Lung (tissue), 12 donors: ENCODE results near the gene LMF1. TPM values are rescaled to one million over a fixed set of nuclear protein-coding genes. Genes with fewer than 3 reads are reported as not detected.

ENCODE experiments used
- ATAC-seq: fragments of 200-7000 bp; cut with Tn5 transposase; one replicate; pipeline ENCODE4 v1.9.1; 2020; ENCODE audit warnings: moderate number of reproducible peaks; ENCODE audit not compliant: insufficient read depth, low FRiP score
- DNase-seq, 3 donors: peaks; one replicate each; pipeline ENCODE4 v3.0.0-alpha.2; 2013 to 2017
- H3K27ac ChIP-seq, 2 donors: one replicate each; pipeline ENCODE4 v1.5.1; 2013; ENCODE audit warnings: mild to moderate bottlenecking in 2 of 2, moderate library complexity in 2 of 2, control low read depth in 1 of 2, inconsistent platforms in 1 of 2, low read depth in 1 of 2, low read length in 1 of 2
- H3K27me3 ChIP-seq, 3 donors: one replicate each; pipeline ENCODE4 v1.5.1; 2013; ENCODE audit warnings: low read length in 2 of 3; ENCODE audit not compliant: control insufficient read depth in 3 of 3, insufficient read depth in 3 of 3
- H3K36me3 ChIP-seq, 4 donors: one replicate each; pipeline ENCODE4 v1.5.1; 2013; ENCODE audit warnings: low read length in 4 of 4, mild to moderate bottlenecking in 1 of 4, moderate library complexity in 1 of 4; ENCODE audit not compliant: control insufficient read depth in 4 of 4, insufficient read depth in 4 of 4
- H3K4me1 ChIP-seq, 5 donors: one replicate each; pipeline ENCODE4 v1.5.1; 2013; ENCODE audit warnings: low read length in 5 of 5, mild to moderate bottlenecking in 2 of 5, moderate library complexity in 1 of 5; ENCODE audit not compliant: control insufficient read depth in 5 of 5, insufficient read depth in 5 of 5
- H3K4me3 ChIP-seq: one replicate; pipeline ENCODE4 v1.5.1; 2013; ENCODE audit warnings: mild to moderate bottlenecking, control low read depth, moderate library complexity
- H3K9ac ChIP-seq, 2 donors: one replicate each; pipeline ENCODE4 v1.5.1; 2013; ENCODE audit warnings: low read length in 2 of 2, control low read depth in 1 of 2; ENCODE audit not compliant: insufficient read depth in 1 of 2
- H3K9me3 ChIP-seq, 4 donors: one replicate each; pipeline ENCODE4 v1.5.1; 2013; ENCODE audit warnings: low read length in 3 of 4, mild to moderate bottlenecking in 1 of 4, moderate library complexity in 1 of 4; ENCODE audit not compliant: control insufficient read depth in 4 of 4, insufficient read depth in 3 of 4
- CTCF ChIP-seq: IDR thresholded peaks from 2 replicates; pipeline ENCODE4 v1.5.1; 2012; ENCODE audit warnings: mild to moderate bottlenecking; ENCODE audit errors: control extremely low read depth, extremely low read depth
- WGBS, 2 donors: extraction: QIAGEN DNeasy Blood & Tissue Kit; methylation state at CpG; one replicate each; pipeline ENCODE4 v1.1.7; 2013; 5-methylcytosine and 5-hydroxymethylcytosine counted together
- polyA plus RNA-seq, 2 donors: library from polyadenylated mRNA; stranded (reverse); fragments of 200-250 nt; gene quantifications; one replicate each; pipeline ENCODE4 v1.2.1, GENCODE V29; 2013
- total RNA-seq, 2 donors: library from RNA; depleted of rRNA in 1 of 2; stranded (reverse); fragments of >200 nt in 1 of 2; gene quantifications; one replicate each; pipeline ENCODE4 v1.2.1, GENCODE V29; 2014 to 2021
- donor health status: control.
- donor health status: control.
- donor health status: Bipolar disorder and iron deficiency.
- donor health status: healthy.
- donor health status: DM: yes; HTN: yes; CAD: no.

Gene LMF1
- total and polyA plus RNA-seq, 4 donors, result 9.1 to 23.7 (median 20.6) TPM

- no peak for DNase-seq
- H3K4me3 ChIP-seq, result no peak overlapping the region
These were observed 19.9 kb upstream of the LMF1 start for GRCh38 chr16:990516-991291.

GRCh38 chr16:989354-989814, 18.6 kb upstream of the LMF1 start:
- Histone ChIP-seq H3K4me1 (peaks cover 0 to 8% (median 0%) of the 10 kb centered on the region in 5 donors), H3K9me3 (peaks cover 0 to 2% (median under 1%) of the 10 kb centered on the region in 4 donors), H3K27me3 (no peaks in the 10 kb centered on the region), H3K9ac (no peak overlapping the region), H3K36me3 (no peaks in the 10 kb centered on the region), H3K27ac (no peak overlapping the region), H3K4me3 (no peak overlapping the region)
- no peak for DNase-seq
- ATAC-seq, result no peak
- TF ChIP-seq CTCF, result no peak
- WGBS, 2 donors, result 82 to 86% methylated on average over 11 of the region's 11 CpGs

More at GRCh38 chr16:990516-991291, 19.9 kb upstream of the LMF1 start:
- Histone ChIP-seq H3K27ac (no peak overlapping the region), H3K9me3 (peaks cover 0 to 14% (median 7%) of the 10 kb centered on the region in 4 donors), H3K4me1 (peaks cover 0 to 8% (median 0%) of the 10 kb centered on the region in 5 donors), H3K36me3 (no peaks in the 10 kb centered on the region), H3K9ac (no peak overlapping the region), H3K27me3 (no peaks in the 10 kb centered on the region)
- TF ChIP-seq CTCF, result no peak
- 85 to 88% methylated on average over 41 of the region's 41 CpGs for WGBS, 2 donors
- no peak for ATAC-seq

- no peak overlapping the region for H3K27ac ChIP-seq
- H3K9ac ChIP-seq, result no peak overlapping the region
- no peak for ATAC-seq
- no peaks in the 10 kb centered on the region for H3K27me3 ChIP-seq
- H3K9me3 ChIP-seq, result peaks cover 0 to 2% (median 0%) of the 10 kb centered on the region in 4 donors
- H3K36me3 ChIP-seq, result no peaks in the 10 kb centered on the region
- peaks cover 0 to 8% (median 0%) of the 10 kb centered on the region in 5 donors for H3K4me1 ChIP-seq
- H3K4me3 ChIP-seq, result no peak overlapping the region
- WGBS, 2 donors, result 74 to 78% methylated on average over 33 to 35 of the region's 35 CpGs
- TF ChIP-seq CTCF, result no peak
- no peak for DNase-seq
These were observed 17.9 kb upstream of the LMF1 start for GRCh38 chr16:988471-989353.
